ENCODE data around the gene PPP1R1B. TPM values are rescaled to one million over a fixed set of nuclear protein-coding genes. Genes with fewer than 3 reads are reported as not detected.

The PPP1R1B gene
- total and polyA plus RNA-seq, 2 experiments from 2014 or later, result 3.4 to 5.4 TPM

- no peak for TF ChIP-seq ZNF462 (CRISPR knock-in tag; IDR thresholded peaks at IDR 0.05)
- no peak for TF ChIP-seq ZNF114 (CRISPR knock-in tag; IDR thresholded peaks at IDR 0.05)
- TF ChIP-seq JUNB (IDR thresholded peaks at IDR 0.05; ENCODE audit: unreplicated experiment), result no peak
These were observed 7.7 kb downstream of the PPP1R1B start (continued) for GRCh38 chr17:39634384-39634871.

- Mint-ChIP-seq H3K36me3 (ENCODE audit: low read depth) (no peaks in the 10 kb centered on the region; the same call in 2 of the 3 replicates), H3K4me1 (peaks cover 82% of the 10 kb centered on the region), H3K27ac (no peak overlapping the region), H3K4me3 (peak overlapping the region; percentile 82; the same call in 1 of the 3 replicates), H3K9me3 (no peaks in the 10 kb centered on the region), H3K27me3 (ENCODE audit: insufficient read depth, low read depth, poor library complexity) (peaks cover 24% of the 10 kb centered on the region)
- ATAC-seq (peak; percentile 1; the same call in 1 of the 3 replicates), DNase-seq (ENCODE audit: low spot score) (no peak)
- Histone ChIP-seq H4K20me1 (replicated peaks; ENCODE audit: insufficient read depth) (peaks cover 18% of the 10 kb centered on the region), H3K27me3 (ENCODE audit: insufficient read depth) (no peaks in the 10 kb centered on the region), H3K4me1 (ENCODE audit: insufficient read depth) (peaks cover 70% of the 10 kb centered on the region), H3K4me3 (no peak overlapping the region), H3K79me2 (replicated peaks; ENCODE audit: insufficient read depth) (peaks cover 29% of the 10 kb centered on the region), H3K4me2 (peak overlapping the region; percentile 64), H3K36me3 (ENCODE audit: insufficient read depth) (no peaks in the 10 kb centered on the region), H3F3A (replicated peaks; ENCODE audit: low read depth) (peaks cover 25% of the 10 kb centered on the region; the same call in 1 of the 2 replicates), H2AFZ (no peak overlapping the region), H3K27ac (ENCODE audit: low read depth) (no peak overlapping the region), H3K9me2 (ENCODE audit: insufficient read depth) (no peaks in the 10 kb centered on the region)
- TF ChIP-seq EZH2 (IDR thresholded peaks at IDR 0.05; ENCODE audit: low read depth, unreplicated experiment) (no peak), ETS1 (IDR thresholded peaks at IDR 0.05) (no peak), CTCF (conservative IDR thresholded peaks at IDR 0.05; ENCODE audit: low read depth in 2 of 2) (no peak), POLR2AphosphoS5 (IDR thresholded peaks at IDR 0.05; ENCODE audit: low read depth) (no peak), CREB1 (CRISPR knock-in tag; IDR thresholded peaks at IDR 0.05; ENCODE audit: low read depth) (no peak), STAT1 (IDR thresholded peaks at IDR 0.05; ENCODE audit: unreplicated experiment) (no peak), JUNB (IDR thresholded peaks at IDR 0.05; ENCODE audit: unreplicated experiment) (no peak), ZNF114 (CRISPR knock-in tag; IDR thresholded peaks at IDR 0.05) (no peak), EZH2phosphoT487 (IDR thresholded peaks at IDR 0.05; ENCODE audit: unreplicated experiment) (no peak), NANOG (IDR thresholded peaks at IDR 0.05; ENCODE audit: borderline replicate concordance) (no peak), ZNF331 (CRISPR knock-in tag; IDR thresholded peaks at IDR 0.05; ENCODE audit: low read depth) (no peak)
These were observed 8.9 kb downstream of the PPP1R1B start for GRCh38 chr17:39635614-39636176.

Data from GM23338 (cell line).